Measurements from ENCODE around the gene BRD9.
A peak's percentile ranks its signal among the peaks of the same experiment; 100 is the strongest.

Gene BRD9

GRCh38 chr5:903756-904096 lies 11.1 kb upstream of the BRD9 start:
- TF ChIP-seq, protein P1, sequence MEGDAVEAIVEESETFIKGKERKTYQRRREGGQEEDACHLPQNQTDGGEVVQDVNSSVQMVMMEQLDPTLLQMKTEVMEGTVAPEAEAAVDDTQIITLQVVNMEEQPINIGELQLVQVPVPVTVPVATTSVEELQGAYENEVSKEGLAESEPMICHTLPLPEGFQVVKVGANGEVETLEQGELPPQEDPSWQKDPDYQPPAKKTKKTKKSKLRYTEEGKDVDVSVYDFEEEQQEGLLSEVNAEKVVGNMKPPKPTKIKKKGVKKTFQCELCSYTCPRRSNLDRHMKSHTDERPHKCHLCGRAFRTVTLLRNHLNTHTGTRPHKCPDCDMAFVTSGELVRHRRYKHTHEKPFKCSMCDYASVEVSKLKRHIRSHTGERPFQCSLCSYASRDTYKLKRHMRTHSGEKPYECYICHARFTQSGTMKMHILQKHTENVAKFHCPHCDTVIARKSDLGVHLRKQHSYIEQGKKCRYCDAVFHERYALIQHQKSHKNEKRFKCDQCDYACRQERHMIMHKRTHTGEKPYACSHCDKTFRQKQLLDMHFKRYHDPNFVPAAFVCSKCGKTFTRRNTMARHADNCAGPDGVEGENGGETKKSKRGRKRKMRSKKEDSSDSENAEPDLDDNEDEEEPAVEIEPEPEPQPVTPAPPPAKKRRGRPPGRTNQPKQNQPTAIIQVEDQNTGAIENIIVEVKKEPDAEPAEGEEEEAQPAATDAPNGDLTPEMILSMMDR (IDR thresholded peaks at IDR 0.05; ENCODE audit: extremely low read depth, missing control alignments), result no peak
- DNase-seq (ENCODE audit: low spot score), result no peak

DNA sequence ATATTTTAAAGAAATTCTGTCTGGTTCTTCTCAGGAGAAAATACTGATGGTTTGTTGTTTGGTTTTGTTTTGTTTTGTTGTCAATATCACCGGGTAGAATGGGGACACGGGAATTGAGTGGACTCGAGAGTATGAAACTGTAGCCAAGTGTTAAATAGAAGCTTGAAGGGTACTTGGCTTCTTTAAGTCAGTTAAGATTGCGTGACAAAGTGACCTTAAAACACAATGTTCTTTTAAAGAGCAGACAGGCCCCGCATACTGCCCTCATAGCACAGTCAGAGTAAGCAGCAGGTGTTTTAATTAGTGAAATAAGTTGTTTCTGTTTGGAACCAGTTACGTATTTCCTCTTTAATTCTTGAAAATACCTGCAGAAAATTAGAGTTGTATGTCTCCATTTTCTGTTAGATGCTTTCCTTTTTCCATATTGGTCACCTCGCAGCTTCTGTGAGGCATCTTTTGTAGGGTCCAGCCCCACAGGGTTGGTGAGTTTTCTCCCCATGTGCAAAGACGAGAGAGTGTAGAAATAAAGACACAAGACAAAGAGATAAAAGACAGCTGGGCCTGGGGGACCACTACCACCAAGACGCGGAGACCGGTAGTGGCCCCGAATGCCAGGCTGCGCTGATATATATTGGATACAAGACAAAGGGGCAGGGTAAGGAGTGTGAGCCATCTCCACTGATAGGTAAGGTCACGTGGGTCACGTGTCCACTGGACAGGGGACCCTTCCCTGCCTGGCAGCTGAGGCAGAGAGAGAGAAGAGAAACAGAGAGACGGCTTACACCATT lies 9.7 kb upstream of the BRD9 start:
- TF ChIP-seq, protein P1 (IDR thresholded peaks at IDR 0.05; ENCODE audit: extremely low read depth, missing control alignments), result no peak
- DNase-seq (ENCODE audit: low spot score), result no peak

- TF ChIP-seq, protein P1 (IDR thresholded peaks at IDR 0.05; ENCODE audit: extremely low read depth, missing control alignments), result no peak
- DNase-seq (ENCODE audit: low spot score), result no peak
Observed at GRCh38 chr5:900781-901180, 8.2 kb upstream of the BRD9 start.

DNA sequence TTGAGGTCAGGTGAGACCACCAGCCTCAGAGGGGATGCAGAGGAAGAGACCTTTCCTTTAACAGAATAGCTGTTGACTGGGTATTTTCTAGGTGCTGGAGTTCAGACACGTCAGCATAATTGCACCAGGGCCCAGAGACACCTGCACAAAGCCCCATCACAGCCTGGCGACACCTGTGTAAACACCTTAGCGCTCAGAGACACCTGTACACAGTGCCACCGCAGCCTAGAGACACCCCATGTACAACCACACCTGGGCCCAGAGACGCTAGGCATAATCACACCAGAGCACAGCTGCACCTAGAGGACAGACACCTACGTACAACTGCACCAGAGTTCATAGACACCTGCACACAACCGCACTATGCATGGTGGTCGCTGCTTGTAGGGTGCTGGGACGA lies 1.1 kb upstream of the BRD9 start:
- TF ChIP-seq, protein P1 (IDR thresholded peaks at IDR 0.05; ENCODE audit: extremely low read depth, missing control alignments), result no peak
- DNase-seq (ENCODE audit: low spot score), result no peak

DNA sequence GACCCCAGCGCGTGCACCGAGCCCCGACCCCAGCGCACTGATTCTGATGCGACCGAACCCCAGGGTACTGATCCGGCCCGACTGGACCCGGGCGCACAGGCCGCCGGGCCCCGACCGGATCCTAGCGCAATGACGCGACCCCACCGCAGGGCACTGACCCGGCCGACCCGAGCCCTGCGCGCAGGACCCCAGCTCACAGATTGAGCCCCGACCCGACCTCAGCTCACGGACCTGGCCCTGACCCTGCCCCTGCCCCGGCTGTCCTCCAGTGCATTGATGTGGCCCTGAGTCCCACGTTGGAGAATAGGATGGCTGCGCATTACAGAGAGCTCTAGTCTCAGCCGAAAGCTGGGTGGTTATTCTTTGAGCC lies 521 bp upstream of the BRD9 start:
- TF ChIP-seq, protein P1 (IDR thresholded peaks at IDR 0.05; ENCODE audit: extremely low read depth, missing control alignments), result no peak
- no peak for DNase-seq (ENCODE audit: low spot score)

- DNase-seq (ENCODE audit: low spot score), result peak; percentile 73
- TF ChIP-seq, protein P1 (IDR thresholded peaks at IDR 0.05; ENCODE audit: extremely low read depth, missing control alignments), result no peak
Observed at GRCh38 chr5:891837-892393, 686 bp downstream of the BRD9 start.

- DNase-seq (ENCODE audit: low spot score), result no peak
- TF ChIP-seq, protein P1 (IDR thresholded peaks at IDR 0.05; ENCODE audit: extremely low read depth, missing control alignments), result no peak
Observed at GRCh38 chr5:891117-891836, 1.3 kb downstream of the BRD9 start.

All from GM20000 (cell line).